ENCODE results near the gene ARHGAP42. TPM values are rescaled to one million over a fixed set of nuclear protein-coding genes. Genes with fewer than 3 reads are reported as not detected.

Gene ARHGAP42
- total and polyA plus RNA-seq, 2 of the 13 experiments (the other 11 are each of a cell fraction or from before 2014, with no cell fraction given): 2.5 to 4.3 TPM

DNA sequence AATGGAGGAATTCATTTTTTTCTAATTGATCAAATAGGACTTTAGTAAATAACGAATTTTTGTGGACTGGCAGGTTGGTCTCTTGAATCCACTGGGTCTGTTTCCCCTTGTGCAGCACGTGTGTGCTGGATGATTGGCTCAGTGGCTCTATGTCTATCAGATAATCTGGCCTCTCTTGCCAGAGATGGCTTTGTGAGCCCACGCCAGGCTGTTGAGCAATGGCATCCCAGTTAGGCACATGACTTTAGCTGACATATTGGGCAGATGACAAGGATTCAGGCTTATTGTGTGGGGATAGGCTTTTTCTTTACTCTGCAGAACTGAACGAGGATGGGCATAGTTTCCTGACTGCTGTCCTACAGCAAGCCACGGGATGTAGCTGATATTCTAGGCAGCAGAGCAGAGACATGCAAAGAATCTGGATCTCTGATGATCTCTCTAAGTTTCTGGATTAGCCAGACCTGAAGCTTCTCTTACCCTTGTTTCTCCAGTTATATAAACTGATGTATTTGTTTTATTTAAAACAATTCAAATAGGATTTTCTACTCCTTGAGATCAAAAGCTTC lies 144.9 kb downstream of the ARHGAP42 start:
- DNase-seq (ENCODE audit: low spot score): no peak
- no peak overlapping the region for H3K9ac ChIP-seq (ENCODE audit: insufficient read depth, low read depth, low read length)

More for the DNA sequence above, 144.9 kb downstream of the ARHGAP42 start:
- H3K9me3 ChIP-seq (ENCODE audit: low read length): no peaks in the 10 kb centered on the region
- POLR2A ChIA-PET: no interaction called here
- in situ Hi-C loops (cut with HindIII; ENCODE audit: extremely low pct_ligation_motif_present, low pct_unique_long_range_greater_than_20kb): no loop called here
- 50% methylated on average over 5 of the region's 5 CpGs for WGBS (ENCODE audit: low lambda C conversion rate)
- H3K36me3 ChIP-seq (replicated peaks in 1 of 2; ENCODE audit: control insufficient read depth in 1 of 2, insufficient read depth in 2 of 2, low read length in 2 of 2): no peaks in the 10 kb centered on the region
- CTCF ChIA-PET (ENCODE audit: low intra/inter-chr PET ratio, low total read pairs): no interaction called here
- no peak for TF ChIP-seq ZNF343 (CRISPR knock-in tag; IDR thresholded peaks at IDR 0.05)
- TF ChIP-seq ZSCAN29 (CRISPR knock-in tag; conservative IDR thresholded peaks at IDR 0.05): no peak
- TF ChIP-seq, protein P1, sequence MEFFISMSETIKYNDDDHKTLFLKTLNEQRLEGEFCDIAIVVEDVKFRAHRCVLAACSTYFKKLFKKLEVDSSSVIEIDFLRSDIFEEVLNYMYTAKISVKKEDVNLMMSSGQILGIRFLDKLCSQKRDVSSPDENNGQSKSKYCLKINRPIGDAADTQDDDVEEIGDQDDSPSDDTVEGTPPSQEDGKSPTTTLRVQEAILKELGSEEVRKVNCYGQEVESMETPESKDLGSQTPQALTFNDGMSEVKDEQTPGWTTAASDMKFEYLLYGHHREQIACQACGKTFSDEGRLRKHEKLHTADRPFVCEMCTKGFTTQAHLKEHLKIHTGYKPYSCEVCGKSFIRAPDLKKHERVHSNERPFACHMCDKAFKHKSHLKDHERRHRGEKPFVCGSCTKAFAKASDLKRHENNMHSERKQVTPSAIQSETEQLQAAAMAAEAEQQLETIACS (CRISPR knock-in tag; IDR thresholded peaks at IDR 0.05): no peak
- no peak for TF ChIP-seq ZNF567 (CRISPR knock-in tag; IDR thresholded peaks at IDR 0.05; ENCODE audit: borderline replicate concordance)
- TF ChIP-seq MBD4 (IDR thresholded peaks at IDR 0.05; ENCODE audit: borderline replicate concordance, low read length): no peak
- no peak for TF ChIP-seq CBFB (CRISPR knock-in tag; IDR thresholded peaks at IDR 0.05)
- no peak for TF ChIP-seq ZSCAN21 (CRISPR knock-in tag; IDR thresholded peaks at IDR 0.05; ENCODE audit: borderline replicate concordance)
- no peak for TF ChIP-seq GABPB1 (CRISPR knock-in tag; IDR thresholded peaks at IDR 0.05)
- TF ChIP-seq FOXA1 (IDR thresholded peaks at IDR 0.05): no peak
- TF ChIP-seq FOXA1 (CRISPR knock-in tag; IDR thresholded peaks at IDR 0.05): no peak
- TF ChIP-seq TEAD2 (CRISPR knock-in tag; IDR thresholded peaks at IDR 0.05): no peak
- TF ChIP-seq ZNF326 (CRISPR knock-in tag; IDR thresholded peaks at IDR 0.05; ENCODE audit: borderline replicate concordance): no peak
- no peak for TF ChIP-seq CHCHD3 (CRISPR knock-in tag; IDR thresholded peaks at IDR 0.05)
- TF ChIP-seq ZNF749 (CRISPR knock-in tag; IDR thresholded peaks at IDR 0.05; ENCODE audit: borderline replicate concordance): no peak
- TF ChIP-seq EED (CRISPR knock-in tag; IDR thresholded peaks at IDR 0.05): no peak
- TF ChIP-seq, protein P2, sequence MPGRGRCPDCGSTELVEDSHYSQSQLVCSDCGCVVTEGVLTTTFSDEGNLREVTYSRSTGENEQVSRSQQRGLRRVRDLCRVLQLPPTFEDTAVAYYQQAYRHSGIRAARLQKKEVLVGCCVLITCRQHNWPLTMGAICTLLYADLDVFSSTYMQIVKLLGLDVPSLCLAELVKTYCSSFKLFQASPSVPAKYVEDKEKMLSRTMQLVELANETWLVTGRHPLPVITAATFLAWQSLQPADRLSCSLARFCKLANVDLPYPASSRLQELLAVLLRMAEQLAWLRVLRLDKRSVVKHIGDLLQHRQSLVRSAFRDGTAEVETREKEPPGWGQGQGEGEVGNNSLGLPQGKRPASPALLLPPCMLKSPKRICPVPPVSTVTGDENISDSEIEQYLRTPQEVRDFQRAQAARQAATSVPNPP (CRISPR knock-in tag; IDR thresholded peaks at IDR 0.05): no peak
- TF ChIP-seq HDAC2 (CRISPR knock-in tag; IDR thresholded peaks at IDR 0.05): no peak
- no peak for TF ChIP-seq ZBTB21 (CRISPR knock-in tag; IDR thresholded peaks at IDR 0.05)
- no peak for TF ChIP-seq ZNF10 (CRISPR knock-in tag; IDR thresholded peaks at IDR 0.05; ENCODE audit: borderline replicate concordance, low read depth)
- no peak for TF ChIP-seq ADNP (CRISPR knock-in tag; IDR thresholded peaks at IDR 0.05)
- intact Hi-C loops (cut with micrococcal nuclease; ENCODE audit: unreplicated experiment): no loop called here
- BruUV-seq (replicated peaks): no TSS peak
- H4K20me1 ChIP-seq (ENCODE audit: insufficient read depth, low read length): no peaks in the 10 kb centered on the region
- H3K4me3 ChIP-seq (replicated peaks in 1 of 3; ENCODE audit: insufficient read depth in 1 of 3, low read depth in 2 of 3, low read length in 3 of 3): no peak overlapping the region
- no peak overlapping the region for H2AFZ ChIP-seq (ENCODE audit: low read length)
- H3K4me1 ChIP-seq (ENCODE audit: insufficient read depth, low read length): peaks cover 17% of the 10 kb centered on the region
- FAIRE-seq (no peak), ATAC-seq (no peak)
- no peak overlapping the region for H3K4me2 ChIP-seq (ENCODE audit: low read depth, low read length)
- no peak overlapping the region for H3K27ac ChIP-seq (ENCODE audit: extremely low read length, insufficient read depth, low read length)
- H3K27me3 ChIP-seq (ENCODE audit: control insufficient read depth in 1 of 2, insufficient read depth in 2 of 2, low read length in 2 of 2): no peaks in the 10 kb centered on the region
- H3K79me2 ChIP-seq (ENCODE audit: insufficient read depth, low read length): no peaks in the 10 kb centered on the region

All from HepG2 (cell line).